ENCODE data around the gene GASK1A.
"Not testable (repeated sequence)": the region's sequence is repeated elsewhere in the genome, so short reads cannot be mapped to it uniquely, and the experiment has no call there.

GASK1A gene

GRCh38 chr3:43055393-43055792 lies 76.3 kb downstream of the GASK1A start:
- TF ChIP-seq, protein P1, sequence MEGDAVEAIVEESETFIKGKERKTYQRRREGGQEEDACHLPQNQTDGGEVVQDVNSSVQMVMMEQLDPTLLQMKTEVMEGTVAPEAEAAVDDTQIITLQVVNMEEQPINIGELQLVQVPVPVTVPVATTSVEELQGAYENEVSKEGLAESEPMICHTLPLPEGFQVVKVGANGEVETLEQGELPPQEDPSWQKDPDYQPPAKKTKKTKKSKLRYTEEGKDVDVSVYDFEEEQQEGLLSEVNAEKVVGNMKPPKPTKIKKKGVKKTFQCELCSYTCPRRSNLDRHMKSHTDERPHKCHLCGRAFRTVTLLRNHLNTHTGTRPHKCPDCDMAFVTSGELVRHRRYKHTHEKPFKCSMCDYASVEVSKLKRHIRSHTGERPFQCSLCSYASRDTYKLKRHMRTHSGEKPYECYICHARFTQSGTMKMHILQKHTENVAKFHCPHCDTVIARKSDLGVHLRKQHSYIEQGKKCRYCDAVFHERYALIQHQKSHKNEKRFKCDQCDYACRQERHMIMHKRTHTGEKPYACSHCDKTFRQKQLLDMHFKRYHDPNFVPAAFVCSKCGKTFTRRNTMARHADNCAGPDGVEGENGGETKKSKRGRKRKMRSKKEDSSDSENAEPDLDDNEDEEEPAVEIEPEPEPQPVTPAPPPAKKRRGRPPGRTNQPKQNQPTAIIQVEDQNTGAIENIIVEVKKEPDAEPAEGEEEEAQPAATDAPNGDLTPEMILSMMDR (conservative IDR thresholded peaks at IDR 0.05) = no peak

GRCh38 chr3:43055806-43056770 lies 77.0 kb downstream of the GASK1A start:
- H3K27ac ChIP-seq = no peak overlapping the region
- TF ChIP-seq, protein P1 (conservative IDR thresholded peaks at IDR 0.05) = no peak

More at GRCh38 chr3:43055393-43055792, 76.3 kb downstream of the GASK1A start:
- no peak overlapping the region for H3K27ac ChIP-seq

GRCh38 chr3:43059456-43059855 lies 80.3 kb downstream of the GASK1A start:
- no peak overlapping the region for H3K27ac ChIP-seq
- TF ChIP-seq, protein P1 (conservative IDR thresholded peaks at IDR 0.05) = no peak

GRCh38 chr3:43061101-43061895 lies 82.2 kb downstream of the GASK1A start:
- H3K27ac ChIP-seq = no peak overlapping the region
- TF ChIP-seq, protein P1 (conservative IDR thresholded peaks at IDR 0.05) = no peak

DNA sequence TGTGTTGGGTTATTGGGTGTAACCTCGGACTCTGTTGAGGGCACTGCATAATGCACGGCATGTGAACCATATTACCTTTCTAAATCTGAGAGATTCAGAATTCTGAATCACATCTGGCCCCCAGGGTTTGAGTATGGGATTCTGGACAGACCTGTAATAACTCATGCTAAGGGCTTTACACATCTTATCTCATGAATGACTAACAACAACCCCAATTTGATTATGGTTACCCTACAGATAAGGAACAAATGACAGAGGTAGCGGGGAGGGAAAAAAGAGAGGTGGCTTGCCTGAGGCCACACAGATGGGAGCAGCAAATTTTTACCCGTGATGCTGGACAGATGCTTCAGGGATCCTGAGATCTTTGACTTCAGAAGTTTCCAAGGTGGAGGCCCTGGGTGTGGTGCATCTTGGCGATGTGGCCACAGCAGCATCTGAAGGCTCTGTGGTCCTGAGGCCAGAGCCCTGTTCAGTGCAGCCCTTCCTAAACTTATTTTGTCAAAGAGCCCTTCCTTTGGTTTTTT lies 83.0 kb downstream of the GASK1A start:
- TF ChIP-seq, protein P1 (conservative IDR thresholded peaks at IDR 0.05) = no peak
- H3K27ac ChIP-seq = no peak overlapping the region

- TF ChIP-seq, protein P1 (conservative IDR thresholded peaks at IDR 0.05) = no peak
- H3K27ac ChIP-seq = no peak overlapping the region
Measured at GRCh38 chr3:43062564-43063040, 83.5 kb downstream of the GASK1A start.

DNA sequence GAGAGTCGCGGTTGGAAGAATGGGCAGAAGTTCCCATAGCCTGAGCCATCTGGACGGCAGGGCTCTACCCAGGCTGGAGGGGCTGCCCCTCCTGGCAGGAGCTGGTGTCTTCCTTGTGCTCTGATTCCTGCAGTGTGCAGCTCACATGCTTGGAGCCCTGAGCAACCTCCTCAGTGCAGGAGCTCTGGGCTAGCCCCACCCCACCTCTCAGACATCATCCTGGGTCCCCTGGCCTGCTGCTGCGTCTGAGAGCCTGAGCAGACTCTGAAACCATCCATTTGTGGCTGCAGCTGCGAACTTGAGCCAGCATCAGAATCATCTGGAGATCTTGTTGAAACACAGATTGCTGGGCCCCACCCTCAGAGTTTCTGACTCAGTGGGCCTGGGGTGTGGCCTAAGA lies 84.0 kb downstream of the GASK1A start:
- H3K27ac ChIP-seq = no peak overlapping the region
- TF ChIP-seq, protein P1 (conservative IDR thresholded peaks at IDR 0.05) = no peak

GRCh38 chr3:43070670-43071069 lies 91.6 kb downstream of the GASK1A start:
- not testable (repeated sequence) for H3K27ac ChIP-seq
